CD4-positive, alpha-beta T cell treated with Interferon alpha-2 for 1 hour (primary cell): ENCODE results near the gene NBPF15.
A peak's percentile ranks its signal among the peaks of the same experiment; 100 is the strongest.
"Not testable (repeated sequence)": the region's sequence is repeated elsewhere in the genome, so short reads cannot be mapped to it uniquely, and the experiment has no call there.

Experiments
- DNase-seq, 2 donors: peaks; one replicate each; pipeline ENCODE4 v3.0.0-alpha.2; 2020 to 2022

The NBPF15 gene

GRCh38 chr1:144461136-144461759, at the start of gene NBPF15:
Gene NBPF15 (minus strand): TSS chr1:144461669. CDS start chr1:144440003, 21,666 bp downstream.
- peak; percentile 71 to 80 for DNase-seq

GRCh38 chr1:144496429-144496828, 35.0 kb upstream of the NBPF15 start:
- DNase-seq: not testable (repeated sequence)

- not testable (repeated sequence) for DNase-seq
Measured at GRCh38 chr1:144494130-144494529, 32.7 kb upstream of the NBPF15 start.

- DNase-seq: peak; percentile 8 to 41
Measured at GRCh38 chr1:144490394-144490793, 28.9 kb upstream of the NBPF15 start.

- not testable (repeated sequence) for DNase-seq
Measured at GRCh38 chr1:144487002-144487401, 25.5 kb upstream of the NBPF15 start.

- DNase-seq: not testable (repeated sequence)
Measured at GRCh38 chr1:144485048-144485993, 23.9 kb upstream of the NBPF15 start.

- DNase-seq: not testable (repeated sequence)
Measured at GRCh38 chr1:144473897-144474296, 12.4 kb upstream of the NBPF15 start.

GRCh38 chr1:144471434-144471833, 10.0 kb upstream of the NBPF15 start:
- not testable (repeated sequence) for DNase-seq

- not testable (repeated sequence) for DNase-seq
Measured at GRCh38 chr1:144461778-144462177, 309 bp upstream of the NBPF15 start.

GRCh38 chr1:144460686-144461085, 783 bp downstream of the NBPF15 start:
- peak; percentile 12 to 50 for DNase-seq

GRCh38 chr1:144442402-144442801, 19.1 kb downstream of the NBPF15 start:
- not testable (repeated sequence) for DNase-seq

GRCh38 chr1:144439737-144440136, 21.7 kb downstream of the NBPF15 start:
- DNase-seq: peak in 1 of 2 donors; percentile 20

GRCh38 chr1:144418891-144419694, 42.4 kb downstream of the NBPF15 start:
- DNase-seq: peak; percentile 74 to 82

GRCh38 chr1:144413404-144414118, 47.9 kb downstream of the NBPF15 start:
- DNase-seq: peak; percentile 1 to 16

GRCh38 chr1:144412491-144413403, 48.7 kb downstream of the NBPF15 start:
- DNase-seq: peak; percentile 94 to 95

GRCh38 chr1:144412068-144412471, 49.4 kb downstream of the NBPF15 start:
- peak; percentile 91 to 92 for DNase-seq

- not testable (repeated sequence) for DNase-seq
Measured at GRCh38 chr1:144402807-144403206, 58.7 kb downstream of the NBPF15 start.

- not testable (repeated sequence) for DNase-seq
Measured at GRCh38 chr1:144371651-144372050, 89.8 kb downstream of the NBPF15 start.
